Adipose tissue (tissue), 3 donors: Measurements from ENCODE around the gene ANO10. TPM values are rescaled to one million over a fixed set of nuclear protein-coding genes. Genes with fewer than 3 reads are reported as not detected.
"Not testable (repeated sequence)": the region's sequence is repeated elsewhere in the genome, so short reads cannot be mapped to it uniquely, and the experiment has no call there.

Experiments
- H3K27ac ChIP-seq: one replicate; pipeline ENCODE4 v1.5.1; 2013; ENCODE audit warnings: low read depth, low read length
- WGBS, 3 donors: extraction: QIAGEN DNeasy Blood & Tissue Kit; methylation state at CpG; one replicate each; pipeline ENCODE4 v1.1.7; 2013; 5-methylcytosine and 5-hydroxymethylcytosine counted together
- polyA plus RNA-seq, 3 donors: library from polyadenylated mRNA; stranded (reverse); fragments of 200-250 nt; gene quantifications; one replicate each; pipeline ENCODE4 v1.2.3, GENCODE V29; 2013
- donor health status: healthy with polysubstance abuse.
- donor health status: Bipolar disorder and iron deficiency.
- donor health status: healthy.

The ANO10 gene
- polyA plus RNA-seq, 3 donors, result 10.3 to 24.2 (median 12.1) TPM

DNA sequence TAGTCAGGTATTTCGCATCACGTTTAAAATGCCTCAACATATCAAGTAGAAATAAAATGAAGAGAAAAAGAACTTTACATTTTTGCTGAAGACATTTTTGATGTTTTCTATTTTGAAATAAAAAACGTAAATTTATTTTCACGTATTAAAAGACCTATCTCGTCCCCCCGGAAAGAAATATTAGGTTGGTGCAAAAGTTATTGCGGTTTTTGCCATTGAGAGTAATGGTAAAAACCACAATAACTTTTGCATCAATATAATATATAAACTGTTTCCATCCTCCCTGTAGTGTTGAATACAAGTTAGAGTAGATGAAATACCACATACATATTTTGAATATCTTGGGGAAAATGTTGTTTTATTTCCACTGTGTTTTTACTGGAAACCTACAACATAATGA lies 11.2 kb upstream of the ANO10 start:
- H3K27ac ChIP-seq, result no peak overlapping the region
- 73 to 85% (median 80%) methylated on average over 7 of the region's 7 CpGs for WGBS, 3 donors

DNA sequence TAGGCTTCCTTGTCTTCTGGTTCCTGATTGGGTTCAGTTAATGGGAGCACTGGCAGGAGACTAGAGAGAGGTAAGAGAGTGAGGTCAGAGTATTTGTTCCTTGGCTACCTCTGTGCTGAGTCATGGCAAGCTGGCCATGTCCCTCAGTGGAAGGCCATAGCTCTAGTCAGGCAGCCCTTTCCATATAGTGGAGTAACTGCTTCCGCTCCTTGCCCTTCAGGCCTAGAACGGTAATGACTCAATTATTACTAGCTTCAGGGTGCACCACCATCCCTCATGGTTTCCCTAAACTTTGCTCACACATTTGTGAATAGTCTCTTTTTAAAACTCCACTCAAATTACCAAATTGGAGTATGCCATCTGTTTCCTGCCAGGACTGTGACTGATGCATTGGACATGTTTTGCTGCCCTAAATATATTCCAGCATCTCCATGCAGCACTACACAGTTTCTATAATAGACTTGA lies 10.5 kb upstream of the ANO10 start:
- H3K27ac ChIP-seq, result no peak overlapping the region
- 91 to 98% (median 94%) methylated on average over 2 of the region's 2 CpGs for WGBS, 3 donors

DNA sequence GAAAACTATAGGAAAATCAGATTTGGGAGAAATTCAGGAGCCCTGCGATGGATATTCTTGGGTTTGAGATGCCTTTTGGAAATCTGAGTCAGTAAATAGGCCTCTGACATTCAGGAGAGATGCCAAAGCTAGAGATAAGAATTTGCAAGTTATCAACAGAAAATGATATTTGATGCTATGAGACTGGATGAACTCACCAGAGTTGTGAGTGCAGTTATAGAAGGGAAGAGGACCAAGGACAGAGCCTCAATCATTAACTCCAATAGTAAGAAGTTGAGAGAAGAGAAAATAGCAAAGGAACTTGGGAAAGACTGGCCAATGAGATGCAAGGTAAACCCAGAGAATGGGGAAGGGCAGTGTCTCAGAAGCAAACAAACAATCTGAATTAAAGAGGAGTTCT lies 7.9 kb upstream of the ANO10 start:
- no peak overlapping the region for H3K27ac ChIP-seq
- 92 to 97% (median 93%) methylated on average over 1 of the region's 1 CpG for WGBS, 3 donors

DNA sequence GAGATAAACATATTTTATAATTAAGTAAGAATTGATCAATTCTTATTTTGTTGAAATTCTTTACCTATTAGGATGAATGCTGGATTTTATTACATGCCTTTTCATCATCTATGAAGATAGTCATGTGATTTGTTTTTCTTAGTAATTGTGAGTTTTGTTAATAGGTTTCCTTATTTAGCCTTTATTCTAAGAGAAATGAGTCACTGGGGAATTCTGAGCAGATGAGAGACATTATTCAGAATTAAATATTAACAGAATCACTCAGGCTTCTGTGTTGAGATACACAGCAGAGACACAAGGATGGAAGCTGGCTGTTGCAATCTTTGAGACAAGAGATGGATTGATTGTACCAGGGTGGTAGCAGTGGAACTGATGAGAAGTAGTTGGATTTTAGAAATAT lies 7.4 kb upstream of the ANO10 start:
- no peak overlapping the region for H3K27ac ChIP-seq

DNA sequence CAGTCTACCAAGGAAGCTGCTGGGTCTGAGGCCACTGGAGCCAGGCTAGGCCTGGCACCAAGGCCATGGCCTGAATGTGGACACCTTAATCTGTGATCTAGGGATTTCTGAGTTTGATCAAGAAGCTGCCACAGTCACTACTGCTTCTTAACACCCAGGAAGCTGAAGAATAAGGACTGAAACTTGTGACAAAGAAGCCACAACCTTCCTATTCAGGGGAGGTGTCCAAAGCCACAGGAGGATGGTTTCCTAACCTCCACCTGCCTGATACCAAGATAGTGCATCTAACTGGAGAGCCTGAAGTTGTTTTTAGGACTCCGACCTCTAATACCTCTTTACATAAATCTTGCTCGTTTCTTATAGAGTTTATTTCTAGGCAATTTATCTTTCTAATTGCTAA lies 5.5 kb upstream of the ANO10 start:
- no peak overlapping the region for H3K27ac ChIP-seq
- WGBS, 3 donors, result 79 to 87% (median 85%) methylated on average over 2 of the region's 2 CpGs

DNA sequence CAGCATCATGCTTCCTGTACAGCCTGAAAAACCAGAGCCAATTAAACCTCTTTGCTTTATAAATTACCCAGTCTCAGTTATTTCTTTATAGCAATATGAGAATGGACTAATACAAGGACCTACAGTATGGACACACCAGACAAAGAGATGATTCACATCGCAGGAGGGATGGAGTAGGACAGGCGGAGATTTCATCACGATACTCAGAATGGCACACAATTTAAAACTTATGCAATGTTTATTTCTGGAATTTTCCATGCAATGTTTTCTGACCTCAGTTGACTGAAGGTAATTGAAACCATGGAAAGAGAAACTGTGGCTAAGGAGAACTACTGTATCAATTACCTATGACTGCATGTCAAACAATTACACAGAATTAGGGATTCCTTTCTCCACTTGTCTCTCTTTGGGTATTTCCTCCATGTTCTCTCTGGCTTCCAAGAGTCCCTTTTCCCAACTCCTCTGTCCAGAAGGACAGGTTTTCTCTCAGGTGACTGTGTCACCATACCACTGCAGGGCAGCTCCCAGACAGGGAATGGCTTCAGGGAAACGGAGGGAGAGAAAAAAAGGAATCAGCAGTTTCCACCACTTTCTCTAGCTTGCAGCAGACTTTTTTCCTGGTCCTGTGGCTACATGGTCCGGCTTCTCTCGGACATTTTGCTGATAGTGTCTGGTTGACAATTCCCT lies 3.0 kb upstream of the ANO10 start:
- H3K27ac ChIP-seq, result no peak overlapping the region
- 73 to 88% (median 86%) methylated on average over 6 of the region's 6 CpGs for whole genome bisulfite sequencing, 3 donors

DNA sequence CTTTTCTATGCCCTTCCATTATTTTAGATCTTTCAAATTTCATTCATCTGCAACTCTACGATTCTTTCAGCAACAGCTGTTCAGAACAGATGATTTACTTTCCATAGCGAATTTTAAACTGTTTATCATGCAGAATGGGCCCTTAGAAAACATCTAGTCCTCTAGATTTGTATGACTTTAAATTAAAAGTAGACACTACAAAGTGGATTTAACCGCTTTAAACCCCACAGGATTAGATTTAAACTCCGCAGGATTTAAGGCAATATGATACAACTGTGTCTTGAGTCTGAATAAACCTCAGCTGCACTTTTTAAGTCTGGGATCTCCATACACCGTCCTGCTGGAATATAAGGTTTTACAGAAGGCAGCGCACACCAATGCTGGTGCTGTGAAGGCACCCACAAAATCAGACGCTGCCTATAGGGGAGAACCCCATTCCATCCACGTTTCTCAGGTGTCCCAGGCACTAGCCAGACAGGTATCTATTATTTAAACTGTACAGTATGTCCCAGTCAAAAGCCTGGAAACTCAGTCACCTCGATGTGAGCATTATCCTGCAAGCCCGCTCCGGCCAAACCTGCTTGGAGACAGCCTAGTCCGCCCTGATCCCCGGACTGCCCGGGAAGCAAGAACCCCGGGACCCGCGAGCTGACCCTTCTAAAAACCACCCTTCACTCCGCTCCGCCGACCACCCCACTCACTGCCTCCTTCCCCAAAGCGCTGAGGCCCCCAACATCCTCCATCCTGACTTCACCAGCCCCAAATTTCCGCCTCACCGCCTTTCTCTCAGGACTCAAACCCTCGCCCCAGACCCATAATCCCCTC lies 768 bp downstream of the ANO10 start:
- no peak overlapping the region for H3K27ac ChIP-seq
- WGBS, 3 donors, result 11 to 16% (median 14%) methylated on average over 23 to 24 of the region's 24 CpGs

DNA sequence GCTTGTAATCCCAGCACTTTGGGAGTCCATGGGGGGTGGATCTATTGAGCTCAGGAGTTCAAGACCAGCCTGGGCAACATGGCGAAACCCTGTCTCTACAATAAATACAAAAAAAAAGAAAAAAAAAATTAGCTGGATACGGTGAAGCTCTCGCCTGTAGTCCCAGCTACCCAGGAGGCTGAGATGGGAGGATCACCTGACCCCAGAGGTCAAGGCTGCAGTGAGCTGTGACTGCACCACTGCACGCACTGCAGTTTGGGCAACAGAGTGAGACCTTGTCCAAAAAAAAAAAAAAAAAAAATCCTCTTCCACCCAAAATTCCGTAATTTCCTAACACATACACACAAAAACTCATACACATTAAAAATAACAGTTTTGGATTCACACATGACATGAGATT lies 2.2 kb downstream of the ANO10 start:
- 92 to 97% (median 93%) methylated on average over 5 of the region's 5 CpGs for WGBS, 3 donors
- H3K27ac ChIP-seq, result no peak overlapping the region

DNA sequence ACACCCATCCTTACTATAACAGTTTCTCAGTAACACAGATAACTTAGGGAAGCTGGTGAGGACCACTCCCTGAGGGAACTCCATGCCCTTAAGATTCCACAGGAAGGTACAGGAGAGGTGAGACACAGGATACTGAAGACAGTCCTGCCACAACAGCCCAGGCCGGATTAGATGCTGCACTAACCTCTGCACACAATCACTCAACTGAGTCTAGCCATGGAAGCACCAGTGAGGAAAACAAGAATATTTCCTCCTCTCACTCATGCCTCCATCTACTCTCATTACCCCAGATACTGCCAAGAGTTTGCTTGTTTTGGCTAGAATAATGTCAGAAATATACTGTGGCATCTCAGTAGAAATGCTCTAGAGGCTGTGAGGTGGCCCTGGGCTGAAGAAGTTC lies 3.7 kb downstream of the ANO10 start:
- H3K27ac ChIP-seq, result no peak overlapping the region
- WGBS, 3 donors, result 80 to 92% (median 90%) methylated on average over 1 of the region's 1 CpG

DNA sequence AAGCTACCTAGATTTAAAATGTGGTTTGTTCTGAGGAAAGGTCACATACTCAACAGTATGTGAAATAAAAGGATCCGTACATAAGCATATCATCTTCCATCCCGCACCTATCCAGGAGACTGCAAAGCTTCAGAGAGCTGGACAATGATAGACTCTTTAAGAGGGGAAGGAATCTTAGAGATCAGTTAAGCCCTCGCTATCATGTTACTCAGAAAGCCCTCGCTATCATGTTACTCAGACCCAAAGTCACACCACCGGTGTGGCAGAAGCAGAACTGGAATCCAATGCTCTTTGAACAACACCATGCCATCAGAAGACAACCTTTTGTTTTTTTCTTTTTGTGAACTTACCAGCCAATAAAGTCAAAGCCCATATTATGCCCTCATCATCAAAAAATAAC lies 5.8 kb downstream of the ANO10 start:
- H3K27ac ChIP-seq, result no peak overlapping the region
- 92 to 95% (median 94%) methylated on average over 5 of the region's 5 CpGs for WGBS, 3 donors

DNA sequence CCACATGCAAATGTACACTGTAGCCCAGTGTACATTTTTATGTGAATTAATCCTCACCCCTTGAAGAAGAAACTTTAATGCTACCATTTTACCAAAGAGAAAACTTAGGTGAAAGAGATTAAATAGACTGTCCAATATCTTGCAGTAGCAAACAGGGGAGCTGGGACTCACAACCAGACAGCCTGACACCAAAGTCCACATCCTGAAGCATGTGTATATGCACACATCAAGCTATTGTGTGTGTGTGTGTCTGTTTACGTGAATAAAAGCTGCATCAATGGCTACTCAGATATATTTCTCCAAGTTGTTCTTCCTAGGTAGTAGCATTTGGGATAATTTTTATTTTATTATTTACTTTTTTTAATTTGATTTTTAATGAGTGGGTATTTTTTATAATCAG lies 6.7 kb downstream of the ANO10 start:
- H3K27ac ChIP-seq, result no peak overlapping the region
- WGBS, 3 donors, result 97 to 98% (median 97%) methylated on average over 1 of the region's 1 CpG

DNA sequence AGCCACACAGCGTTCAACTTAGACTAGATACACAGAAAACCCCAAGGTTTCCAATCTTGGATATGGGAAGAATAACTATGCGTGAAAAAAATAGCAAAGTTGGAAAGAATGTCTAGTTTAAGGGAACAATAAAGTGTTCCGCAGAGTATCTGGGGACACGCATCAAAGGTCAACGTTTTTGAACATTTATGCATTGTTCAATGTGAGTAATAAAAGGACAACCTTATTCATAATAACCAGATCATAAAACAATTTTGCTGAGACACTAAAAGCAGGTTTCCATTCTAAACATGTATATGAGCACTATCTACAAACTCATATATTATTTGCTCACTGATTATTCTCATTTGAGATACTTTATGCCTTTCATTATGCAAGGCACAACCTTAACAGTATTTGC lies 7.8 kb downstream of the ANO10 start:
- WGBS, 3 donors, result 94 to 97% (median 96%) methylated on average over 5 of the region's 5 CpGs
- H3K27ac ChIP-seq, result no peak overlapping the region

DNA sequence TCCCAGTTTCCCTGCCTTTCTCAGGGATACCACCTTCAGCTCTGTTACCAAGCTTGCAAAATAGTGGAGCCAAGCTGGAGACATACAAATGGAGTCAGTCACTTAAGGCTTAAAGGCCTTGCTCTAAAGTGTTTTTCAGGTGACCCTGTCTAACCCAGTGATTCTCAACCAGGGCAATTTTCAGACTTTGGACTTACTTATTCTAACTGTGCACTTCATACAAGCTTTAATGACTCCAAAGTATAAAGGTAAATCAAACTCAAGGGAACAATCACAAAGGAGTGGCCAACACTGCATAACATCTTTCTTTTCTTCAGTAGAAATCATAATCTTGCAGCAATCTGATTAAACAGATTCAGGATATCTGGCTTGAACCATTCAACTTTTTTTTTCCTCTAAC lies 9.4 kb downstream of the ANO10 start:
- no peak overlapping the region for H3K27ac ChIP-seq

DNA sequence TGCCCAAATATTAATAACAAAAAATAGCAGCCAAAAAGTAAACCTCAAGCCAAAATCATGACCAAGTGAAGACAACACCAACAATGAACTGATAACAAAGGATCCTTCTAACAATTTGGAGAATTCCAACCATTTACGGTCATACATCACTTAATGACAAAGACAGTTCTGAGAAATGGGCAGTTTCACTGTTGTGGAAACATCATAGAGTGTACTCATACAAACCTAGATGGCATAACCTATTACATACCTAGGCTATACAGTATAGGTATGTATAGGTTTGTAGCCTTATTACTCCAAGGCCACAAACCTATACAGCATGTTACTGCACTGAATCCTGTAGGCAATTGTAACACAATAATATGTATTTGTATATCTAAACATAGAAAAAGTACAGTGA lies 12.4 kb downstream of the ANO10 start:
- H3K27ac ChIP-seq, result no peak overlapping the region
- WGBS, 3 donors, result 93 to 97% (median 96%) methylated on average over 1 of the region's 1 CpG

DNA sequence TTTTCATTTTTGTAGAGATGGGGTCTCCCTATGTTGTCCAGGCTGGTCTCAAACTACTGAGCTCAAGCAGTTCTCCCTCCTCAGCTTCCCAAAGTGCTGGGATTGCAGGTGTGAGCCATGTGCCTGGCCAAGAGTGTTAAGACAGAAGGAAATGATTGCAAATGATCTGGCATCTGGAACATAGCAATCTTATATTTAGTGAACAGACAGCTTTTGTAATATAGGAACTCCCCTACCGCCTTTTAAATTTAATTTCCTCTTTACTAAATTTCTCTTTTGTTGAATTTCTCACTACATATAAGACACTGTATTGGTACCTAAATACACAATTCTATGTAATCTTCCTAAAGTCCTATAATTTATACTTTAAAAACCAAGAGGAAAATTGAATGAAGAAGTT lies 13.1 kb downstream of the ANO10 start:
- 56 to 91% (median 59%) methylated on average over 1 of the region's 1 CpG for WGBS, 3 donors

DNA sequence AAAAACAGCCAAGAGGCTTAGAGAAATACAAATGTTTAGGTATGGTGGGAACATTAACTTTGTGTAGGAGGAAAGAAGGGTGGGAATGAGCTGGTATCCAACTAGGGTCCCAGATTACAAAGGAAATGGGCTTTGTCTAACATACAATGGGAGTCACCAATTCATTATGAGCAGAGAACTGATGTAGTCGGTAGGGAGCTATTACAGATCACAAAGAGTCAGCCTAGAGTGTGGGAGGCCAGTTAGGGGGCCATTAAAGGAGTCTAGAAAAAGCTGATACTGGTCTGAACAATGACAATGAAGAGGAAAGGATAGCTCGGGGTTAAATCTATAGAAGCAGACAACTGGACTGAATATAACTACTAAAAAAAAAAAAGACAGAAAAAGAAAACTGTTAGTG lies 15.5 kb downstream of the ANO10 start:
- H3K27ac ChIP-seq, result no peak overlapping the region
- 67 to 81% (median 77%) methylated on average over 2 of the region's 2 CpGs for WGBS, 3 donors

More for the DNA sequence above, 13.1 kb downstream of the ANO10 start:
- no peak overlapping the region for H3K27ac ChIP-seq

DNA sequence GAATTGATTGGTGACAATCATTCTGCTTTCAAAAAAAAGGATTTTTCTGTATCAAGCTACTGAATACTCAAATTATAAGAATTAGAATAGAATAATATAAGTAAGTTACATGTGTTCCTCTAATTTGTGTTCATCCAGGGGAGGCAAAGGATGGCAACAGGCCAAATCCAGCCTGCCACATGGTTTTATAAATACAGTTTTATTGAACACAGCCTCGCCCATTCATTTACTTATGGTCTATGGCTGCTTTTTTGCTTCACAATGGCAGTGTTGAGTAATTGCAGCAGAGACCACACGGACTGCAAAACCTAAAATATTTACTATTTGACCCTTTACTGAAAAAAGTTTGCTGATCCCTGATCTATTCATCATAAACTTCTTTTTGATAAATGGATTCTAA lies 21.9 kb downstream of the ANO10 start:
- 75 to 85% (median 84%) methylated on average over 1 to 2 of the region's 2 CpGs for WGBS, 3 donors
- H3K27ac ChIP-seq, result not testable (repeated sequence)

DNA sequence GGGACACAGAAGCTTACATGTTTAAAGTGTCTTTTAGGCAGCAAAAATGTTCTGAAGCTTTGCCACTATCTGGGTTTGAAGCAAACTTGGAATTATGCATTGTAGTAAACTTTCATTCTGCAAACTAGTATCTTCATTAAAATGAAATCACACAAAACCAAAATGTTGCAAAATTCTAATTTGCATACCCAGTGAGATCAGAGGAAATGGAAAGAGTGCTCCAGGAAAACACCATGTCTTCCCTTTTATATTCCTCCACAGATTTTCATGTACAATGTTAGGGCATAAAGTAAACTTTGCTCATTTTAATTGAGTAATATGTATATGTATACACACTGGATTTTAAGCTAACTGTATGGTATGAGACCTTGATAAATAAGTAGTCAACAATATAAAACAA lies 23.9 kb downstream of the ANO10 start:
- H3K27ac ChIP-seq, result no peak overlapping the region

DNA sequence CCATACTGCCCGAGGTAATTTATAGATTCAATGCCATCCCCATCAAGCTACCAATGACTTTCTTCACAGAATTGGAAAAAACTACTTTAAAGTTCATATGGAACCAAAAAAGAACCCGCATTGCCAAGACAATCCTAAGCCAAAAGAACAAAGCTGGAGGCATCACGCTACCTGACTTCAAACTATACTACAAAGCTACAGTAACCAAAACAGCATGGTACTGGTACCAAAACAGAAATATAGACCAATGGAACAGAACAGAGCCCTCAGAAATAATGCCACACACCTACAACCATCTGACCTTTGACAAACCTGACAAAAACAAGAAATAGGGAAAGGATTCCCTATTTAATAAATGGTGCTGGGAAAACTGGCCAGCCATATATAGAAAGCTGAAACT lies 25.6 kb downstream of the ANO10 start:
- 89 to 100% (median 94%) methylated on average over 2 to 3 of the region's 3 CpGs for WGBS, 3 donors
- H3K27ac ChIP-seq, result not testable (repeated sequence)

DNA sequence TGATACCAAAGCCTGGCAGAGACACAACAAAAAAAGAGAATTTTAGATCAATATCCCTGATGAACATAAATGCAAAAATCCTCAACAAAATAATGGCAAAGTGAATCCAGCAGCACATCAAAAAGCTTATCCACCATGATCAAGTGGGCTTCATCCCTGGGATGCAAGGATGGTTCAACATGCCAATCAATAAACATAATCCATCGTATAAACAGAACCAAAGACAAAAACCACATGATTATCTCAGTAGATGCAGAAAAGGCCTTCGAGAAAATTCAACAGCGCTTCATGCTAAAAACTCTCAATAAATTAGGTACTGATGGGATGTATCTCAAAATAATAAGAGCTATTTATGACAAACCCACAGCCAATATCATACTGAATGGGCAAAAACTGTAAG lies 26.5 kb downstream of the ANO10 start:
- 96 to 99% (median 98%) methylated on average over 3 of the region's 3 CpGs for WGBS, 3 donors
- H3K27ac ChIP-seq, result not testable (repeated sequence)
